Peyer's patch (tissue), 4 donors: Measurements from ENCODE around the gene CLDN11.

Experiments
- POLR2A ChIP-seq, 2 donors: fragments of 450-650 bp; IDR thresholded peaks; one replicate each; pipeline ENCODE4 v1.5.1; 2017; ENCODE audit warnings: antibody characterized with exemption in 2 of 2, mild to moderate bottlenecking in 2 of 2, moderate library complexity in 2 of 2
- TF ChIP-seq, protein P1 (sequence below), 6 experiments: fragments of 450-650 bp in 4 of 6; fragments of 200-600 bp in 2 of 6; sonication (generic) in 1 of 6; IDR thresholded peaks; one replicate each; pipeline ENCODE4 v1.5.1; 2017 to 2019; ENCODE audit warnings: antibody characterized with exemption in 6 of 6, mild to moderate bottlenecking in 3 of 6, moderate library complexity in 1 of 6

DNA sequence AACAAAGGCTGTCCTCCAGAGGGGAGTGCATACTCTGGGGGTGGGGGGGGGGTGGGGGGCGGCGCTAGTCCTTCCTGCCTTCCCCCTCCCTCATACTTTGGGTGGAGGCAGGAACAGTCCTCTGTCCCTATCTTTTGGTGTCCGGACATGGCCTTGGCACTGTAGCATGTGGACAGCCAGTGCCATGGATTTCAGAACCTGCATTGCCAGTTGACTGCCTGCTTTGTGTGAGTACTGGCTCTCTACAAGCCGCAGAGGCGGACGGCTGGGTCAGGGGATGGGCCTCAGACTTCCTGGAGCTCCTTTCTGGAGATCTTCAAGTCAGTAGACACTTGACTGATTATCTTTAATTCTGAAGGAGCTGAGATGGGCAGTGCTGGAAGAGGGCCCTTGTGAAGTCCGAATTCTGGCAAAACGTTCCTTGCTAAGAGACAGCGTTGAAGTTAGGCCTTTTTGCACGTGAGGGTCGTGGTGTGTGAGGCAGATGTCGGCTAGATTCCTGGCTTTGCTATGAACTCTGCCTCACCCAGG is 2.5 kb downstream of the CLDN11 start:
- TF ChIP-seq, protein P1, sequence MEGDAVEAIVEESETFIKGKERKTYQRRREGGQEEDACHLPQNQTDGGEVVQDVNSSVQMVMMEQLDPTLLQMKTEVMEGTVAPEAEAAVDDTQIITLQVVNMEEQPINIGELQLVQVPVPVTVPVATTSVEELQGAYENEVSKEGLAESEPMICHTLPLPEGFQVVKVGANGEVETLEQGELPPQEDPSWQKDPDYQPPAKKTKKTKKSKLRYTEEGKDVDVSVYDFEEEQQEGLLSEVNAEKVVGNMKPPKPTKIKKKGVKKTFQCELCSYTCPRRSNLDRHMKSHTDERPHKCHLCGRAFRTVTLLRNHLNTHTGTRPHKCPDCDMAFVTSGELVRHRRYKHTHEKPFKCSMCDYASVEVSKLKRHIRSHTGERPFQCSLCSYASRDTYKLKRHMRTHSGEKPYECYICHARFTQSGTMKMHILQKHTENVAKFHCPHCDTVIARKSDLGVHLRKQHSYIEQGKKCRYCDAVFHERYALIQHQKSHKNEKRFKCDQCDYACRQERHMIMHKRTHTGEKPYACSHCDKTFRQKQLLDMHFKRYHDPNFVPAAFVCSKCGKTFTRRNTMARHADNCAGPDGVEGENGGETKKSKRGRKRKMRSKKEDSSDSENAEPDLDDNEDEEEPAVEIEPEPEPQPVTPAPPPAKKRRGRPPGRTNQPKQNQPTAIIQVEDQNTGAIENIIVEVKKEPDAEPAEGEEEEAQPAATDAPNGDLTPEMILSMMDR (IDR thresholded peaks at IDR 0.05): no peak
- no peak for TF ChIP-seq POLR2A (IDR thresholded peaks at IDR 0.05)
